Esophagus mucosa (tissue), 1 donor: ENCODE data around the gene NBEAL2. TPM values are rescaled to one million over a fixed set of nuclear protein-coding genes. Genes with fewer than 3 reads are reported as not detected.

Experiments
- ATAC-seq: fragments of 200-7000 bp; cut with Tn5 transposase; one replicate; pipeline ENCODE4 v1.9.1; 2020
- total RNA-seq: library from RNA; stranded (reverse); gene quantifications from one replicate; pipeline ENCODE4 v1.2.4, GENCODE V29; 2023
- donor health status: DM: yes; HTN: yes; CAD: no.

The NBEAL2 gene
- total RNA-seq, 1 donor from 2014 or later, result 117 TPM

DNA sequence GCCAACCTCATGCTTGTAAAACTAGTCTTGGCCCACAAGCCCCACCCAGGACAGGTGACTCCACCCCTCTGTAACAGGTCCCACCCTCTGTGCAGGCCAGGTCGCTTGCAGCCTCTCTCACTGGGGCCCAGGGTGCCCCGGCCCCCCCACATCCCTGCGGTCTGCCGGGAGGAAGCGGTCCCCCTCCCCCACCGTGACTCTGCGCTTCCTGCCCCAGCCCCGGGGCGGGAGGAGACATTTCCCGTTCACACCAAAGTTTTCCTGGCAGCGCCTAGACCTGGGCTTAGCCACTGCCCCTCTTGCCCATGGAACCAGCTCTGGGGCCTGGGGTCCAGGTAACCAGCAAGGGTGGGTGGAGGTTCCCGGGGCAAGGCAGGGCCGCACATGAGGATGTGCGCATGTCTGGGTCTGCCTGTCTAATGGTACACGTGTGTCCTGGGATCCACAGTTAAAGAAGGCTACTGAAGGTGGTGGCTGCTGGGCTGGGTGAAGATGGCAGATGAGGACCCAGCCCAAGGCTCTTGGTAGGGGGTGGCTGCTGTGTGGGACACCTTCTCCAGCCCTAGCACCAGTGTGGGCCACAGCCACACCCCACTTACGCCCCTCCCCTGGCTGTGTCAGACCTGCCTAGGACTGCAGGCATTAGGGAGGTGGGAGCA, 8.4 kb downstream of the NBEAL2 start:
- peak; percentile 72 for ATAC-seq

DNA sequence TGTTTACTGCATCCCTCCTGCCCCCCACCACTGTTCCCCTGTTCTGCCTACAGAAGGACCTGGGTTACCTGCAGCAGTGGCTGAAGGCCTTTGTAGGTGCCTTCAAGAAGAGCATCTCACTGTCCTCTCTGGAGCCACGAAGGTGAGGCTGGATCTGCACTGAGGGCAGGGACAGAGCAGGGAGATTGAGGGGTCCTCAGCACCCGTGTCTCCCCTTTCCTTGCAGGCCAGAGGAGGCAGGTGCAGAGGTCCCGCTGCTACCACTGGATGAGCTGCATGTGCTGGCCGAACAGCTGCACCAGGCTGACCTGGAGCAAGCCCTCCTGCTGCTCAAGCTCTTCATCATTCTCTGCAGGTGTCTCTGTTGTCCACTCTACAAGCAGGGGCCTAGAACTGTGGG, 9.2 kb downstream of the NBEAL2 start:
- ATAC-seq, result no peak

DNA sequence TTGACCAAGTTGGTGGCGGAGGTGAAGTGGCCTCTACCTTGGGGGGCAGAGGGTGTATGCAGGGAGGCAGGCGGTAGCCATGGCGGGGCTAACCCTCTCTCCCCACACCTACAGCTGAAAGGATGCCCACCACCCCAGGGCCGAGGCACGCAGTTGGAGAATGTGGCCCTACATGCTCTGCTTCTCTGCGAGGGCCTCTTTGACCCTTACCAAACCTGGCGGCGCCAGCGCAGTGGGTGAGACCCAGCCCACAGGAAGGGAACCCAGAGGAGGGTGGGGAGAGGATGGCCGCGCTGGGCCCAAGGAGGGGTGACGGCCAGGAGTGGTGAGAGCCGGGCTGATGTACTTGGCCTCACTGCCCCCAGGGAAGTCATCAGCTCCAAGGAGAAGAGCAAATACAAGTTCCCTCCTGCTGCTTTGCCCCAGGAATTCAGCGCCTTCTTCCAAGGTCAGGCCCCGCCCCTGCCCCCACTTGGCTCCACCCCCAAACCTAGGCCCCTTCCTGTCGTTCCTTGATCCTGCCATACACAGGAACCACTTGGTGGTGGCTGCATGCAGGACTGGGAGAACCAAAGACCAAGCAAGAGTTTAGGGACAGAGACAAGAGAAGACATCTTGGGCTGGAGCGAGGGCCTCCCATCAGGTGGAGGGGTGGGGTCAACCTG, 9.8 kb downstream of the NBEAL2 start:
- no peak for ATAC-seq

DNA sequence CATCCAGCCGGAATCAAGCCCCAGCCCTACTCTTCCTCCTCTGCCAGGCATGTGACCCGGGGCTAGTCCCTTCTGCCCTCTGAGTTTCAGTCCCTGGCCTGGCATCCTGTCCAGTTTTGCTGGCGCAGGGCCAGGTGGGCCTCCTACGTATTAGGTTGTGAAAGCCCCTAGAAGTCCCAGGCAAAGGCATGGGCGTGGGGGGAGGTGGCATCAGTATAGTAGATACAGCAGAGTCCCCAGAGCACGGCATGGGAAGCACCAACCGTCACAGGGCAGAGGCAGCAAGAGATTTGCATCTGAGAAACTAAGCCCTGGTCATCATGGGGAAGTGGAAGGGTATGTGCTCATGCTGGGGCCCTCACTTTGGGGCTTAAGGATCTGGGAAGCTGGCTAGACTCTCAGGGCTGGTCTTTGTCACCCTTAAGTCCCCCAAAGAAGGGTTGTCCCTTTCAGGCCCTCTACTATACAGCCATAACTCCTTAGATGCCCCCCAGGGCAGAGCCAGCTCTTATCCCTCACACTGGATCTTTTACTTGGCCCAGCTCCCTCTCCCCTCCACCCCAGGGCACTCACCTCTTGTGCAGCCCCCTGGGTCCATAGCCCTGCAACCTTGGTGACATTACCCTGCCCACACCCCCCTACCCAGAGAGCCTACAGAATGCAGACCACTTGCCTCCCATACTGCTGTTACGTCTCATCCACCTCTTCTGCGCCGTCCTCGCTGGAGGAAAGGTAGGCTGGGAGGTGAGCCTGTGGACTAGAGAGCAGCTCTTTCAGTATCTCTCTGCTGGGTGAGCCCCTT, 11.3 kb downstream of the NBEAL2 start:
- ATAC-seq, result no peak

DNA sequence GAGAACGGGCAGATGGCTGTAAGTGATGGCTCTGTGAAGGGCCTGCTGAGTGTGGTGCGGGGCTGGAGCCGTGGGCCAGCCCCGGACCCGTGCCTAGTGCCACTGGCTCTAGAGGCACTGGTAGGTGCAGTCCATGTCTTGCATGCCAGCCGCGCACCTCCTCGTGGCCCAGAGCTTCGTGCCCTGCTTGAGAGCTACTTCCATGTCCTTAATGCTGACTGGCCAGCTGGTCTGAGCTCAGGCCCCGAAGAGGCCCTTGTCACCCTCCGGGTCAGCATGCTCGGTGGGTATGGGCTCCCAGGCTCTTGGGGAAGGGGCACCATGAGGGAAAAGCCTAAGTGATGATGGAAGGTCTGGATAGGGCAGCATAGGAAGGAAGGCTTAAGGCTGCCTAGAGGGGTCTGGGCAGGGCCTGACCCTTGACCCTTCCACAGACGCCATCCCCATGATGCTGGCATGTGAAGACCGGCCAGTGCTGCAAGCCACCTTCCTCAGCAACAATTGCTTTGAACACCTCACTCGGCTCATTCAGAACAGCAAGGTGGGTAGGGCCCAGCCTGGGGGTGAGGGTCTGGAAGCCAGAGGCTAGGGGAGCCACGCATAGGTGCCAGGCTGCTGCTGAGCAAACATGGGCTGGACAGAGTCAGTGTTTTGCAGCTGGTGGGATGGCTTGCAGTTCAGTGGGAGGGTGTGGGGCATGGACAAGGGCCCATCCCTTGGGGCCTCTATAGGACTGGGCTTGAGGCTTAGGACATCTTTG, 12.1 kb downstream of the NBEAL2 start:
- ATAC-seq, result no peak

DNA sequence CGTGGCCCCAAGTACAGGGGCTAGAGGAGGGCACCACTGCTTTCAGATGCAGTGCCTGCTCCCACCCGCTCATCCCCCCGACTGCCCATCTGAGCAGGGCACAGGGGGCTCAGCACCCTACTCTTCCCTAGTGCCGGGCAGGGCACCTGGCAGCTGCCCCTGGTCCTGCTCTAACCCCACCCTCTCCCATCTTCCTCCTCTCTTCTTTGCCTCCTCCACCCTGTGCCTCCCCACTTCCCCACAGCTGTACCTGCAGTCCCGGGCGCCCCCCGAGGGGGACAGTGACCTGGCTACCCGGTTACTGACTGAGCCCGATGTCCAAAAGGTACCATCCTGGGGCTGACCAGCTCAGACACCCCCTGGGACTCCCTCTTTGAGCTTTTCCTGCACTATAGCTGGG, 12.8 kb downstream of the NBEAL2 start:
- ATAC-seq, result no peak

DNA sequence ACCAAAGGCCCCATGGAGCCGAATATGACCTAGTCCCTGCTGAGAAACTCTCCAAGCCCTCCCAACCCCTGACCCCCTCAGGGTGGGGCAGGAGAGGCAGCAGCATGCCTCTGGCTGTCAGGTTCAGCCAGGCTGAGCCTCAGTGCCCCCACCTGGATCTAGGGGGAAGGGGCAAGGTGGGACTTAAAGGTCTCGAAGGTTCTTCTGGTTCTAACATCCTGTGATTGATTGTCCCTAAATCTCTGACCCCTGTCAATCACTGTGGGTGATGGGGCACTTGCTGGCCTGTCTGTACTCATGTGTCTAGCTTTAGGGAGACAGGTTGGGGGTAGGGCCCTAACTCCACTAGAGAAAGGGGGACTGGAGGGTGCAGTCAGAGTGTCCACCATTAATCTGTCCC, 13.8 kb downstream of the NBEAL2 start:
- ATAC-seq, result no peak

DNA sequence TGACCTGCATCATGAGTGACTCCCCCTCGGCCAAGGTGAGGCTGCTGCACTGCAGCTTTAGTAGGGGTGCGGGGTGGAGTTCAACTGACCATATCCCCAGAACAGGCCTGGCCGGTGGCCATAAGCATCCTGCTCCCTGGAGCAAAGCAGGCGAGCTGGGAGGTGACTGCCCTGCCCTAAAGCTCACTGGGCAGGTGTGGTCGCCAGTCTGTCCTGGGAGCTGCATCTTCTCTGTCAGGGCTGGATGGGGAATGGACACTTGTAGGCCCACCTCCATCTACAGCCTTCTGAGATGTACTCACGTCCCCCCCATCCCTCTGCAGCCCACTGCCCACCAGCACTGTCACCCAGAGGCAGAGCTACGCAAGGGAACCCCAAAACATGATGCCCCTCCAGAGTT, 14.5 kb downstream of the NBEAL2 start:
- ATAC-seq, result no peak

DNA sequence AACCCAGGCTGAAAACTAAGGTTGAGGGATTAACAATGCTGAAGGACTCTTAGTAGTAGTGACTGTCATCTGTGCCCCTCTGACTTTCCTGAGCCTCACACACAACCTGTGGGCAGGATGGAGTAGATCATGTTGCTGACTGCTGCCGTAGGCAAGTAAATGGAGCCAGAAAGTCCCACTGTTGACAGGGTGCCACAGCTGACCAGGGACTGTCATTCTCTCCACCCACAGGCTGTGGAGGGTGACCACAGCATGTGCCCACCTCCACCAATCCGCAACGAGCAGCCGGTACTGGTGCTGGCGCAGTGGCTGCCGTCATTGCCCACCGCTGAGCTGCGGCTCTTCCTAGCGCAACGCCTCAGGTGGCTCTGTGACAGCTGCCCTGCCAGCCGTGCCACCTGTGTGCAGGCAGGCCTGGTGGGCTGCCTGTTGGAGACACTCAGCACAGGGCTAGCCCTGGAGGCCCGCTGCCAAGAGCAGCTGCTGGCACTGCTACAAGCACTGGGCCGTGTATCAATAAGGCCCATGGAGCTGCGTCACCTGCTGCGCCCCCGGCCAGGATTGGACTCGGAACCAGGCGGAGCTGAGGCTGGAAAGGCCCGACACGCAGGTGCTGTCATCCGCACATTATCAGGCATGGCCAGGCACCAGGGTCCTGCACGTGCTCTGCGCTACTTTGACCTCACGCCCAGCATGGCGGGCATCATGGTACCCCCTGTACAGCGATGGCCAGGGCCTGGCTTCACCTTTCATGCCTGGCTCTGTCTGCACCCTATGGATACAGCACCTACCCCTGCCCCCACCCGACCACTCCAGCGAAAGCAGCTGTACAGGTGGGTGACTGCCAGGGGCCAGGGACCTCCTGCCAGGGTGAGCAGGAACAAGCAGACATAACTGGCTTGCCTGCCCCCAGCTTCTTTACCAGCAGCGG, 15.6 kb downstream of the NBEAL2 start:
- ATAC-seq, result no peak

DNA sequence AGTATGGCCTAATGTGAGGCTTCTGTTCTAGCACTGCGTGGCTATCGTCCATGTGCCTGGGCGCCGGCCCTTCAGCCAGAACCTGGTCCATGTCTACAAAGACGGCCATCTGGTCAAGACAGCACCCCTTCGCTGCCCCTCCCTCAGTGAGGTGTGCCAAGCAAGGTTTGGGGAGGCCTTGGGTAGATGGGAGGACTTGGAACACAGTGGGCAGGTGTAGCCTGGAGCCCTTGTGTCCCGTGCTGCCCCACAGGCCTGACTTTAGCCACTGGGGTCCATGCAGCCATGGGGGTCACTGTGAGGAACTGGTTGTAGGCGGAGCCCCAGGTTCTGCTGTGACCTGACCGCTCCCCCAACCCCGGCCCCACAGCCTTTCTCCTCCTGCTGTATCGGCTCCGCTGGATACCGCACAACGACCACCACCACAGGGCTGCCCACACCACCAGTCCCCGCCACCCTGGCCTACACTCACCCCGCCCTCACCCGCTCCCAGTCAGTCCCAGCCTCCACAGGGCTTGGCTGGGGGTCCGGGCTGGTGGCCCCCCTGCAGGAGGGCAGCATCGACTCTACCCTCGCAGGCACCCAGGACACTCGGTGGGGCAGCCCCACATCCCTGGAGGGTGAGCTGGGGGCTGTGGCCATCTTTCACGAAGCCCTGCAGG, 16.6 kb downstream of the NBEAL2 start:
- no peak for ATAC-seq

DNA sequence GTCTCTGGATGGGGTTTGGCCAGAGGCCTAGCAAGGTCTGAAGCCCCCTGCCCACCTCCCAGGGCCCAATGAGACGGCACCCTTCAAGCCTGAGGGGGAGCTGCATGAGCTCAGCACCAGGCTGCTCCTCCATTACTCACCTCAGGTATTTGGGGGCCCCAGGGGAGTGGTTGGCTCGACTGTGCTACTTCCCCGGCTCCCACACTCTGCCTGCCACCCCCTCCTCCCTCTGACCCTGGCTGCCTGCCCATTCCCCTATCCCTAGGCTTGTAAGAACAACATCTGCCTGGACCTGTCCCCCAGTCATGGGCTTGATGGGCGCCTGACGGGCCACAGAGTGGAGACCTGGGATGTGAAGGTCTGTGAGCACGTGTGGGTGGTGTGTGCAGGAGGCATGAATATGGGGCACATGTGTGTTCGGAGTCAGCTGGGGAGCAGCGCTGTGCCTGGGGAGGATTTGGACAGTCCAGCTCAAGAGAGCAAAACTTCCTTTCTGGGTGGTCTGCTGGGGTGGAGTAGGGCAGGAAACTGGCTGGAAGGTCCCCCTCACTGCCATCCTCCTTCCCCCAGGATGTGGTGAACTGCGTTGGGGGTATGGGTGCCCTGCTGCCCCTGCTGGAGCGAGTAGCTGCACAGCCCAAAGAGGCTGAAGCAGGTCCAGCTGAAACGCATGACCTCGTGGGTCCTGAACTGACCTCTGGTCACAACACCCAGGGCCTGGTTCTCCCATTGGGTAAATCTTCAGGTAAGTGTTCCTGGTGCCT, 17.4 kb downstream of the NBEAL2 start:
- no peak for ATAC-seq

DNA sequence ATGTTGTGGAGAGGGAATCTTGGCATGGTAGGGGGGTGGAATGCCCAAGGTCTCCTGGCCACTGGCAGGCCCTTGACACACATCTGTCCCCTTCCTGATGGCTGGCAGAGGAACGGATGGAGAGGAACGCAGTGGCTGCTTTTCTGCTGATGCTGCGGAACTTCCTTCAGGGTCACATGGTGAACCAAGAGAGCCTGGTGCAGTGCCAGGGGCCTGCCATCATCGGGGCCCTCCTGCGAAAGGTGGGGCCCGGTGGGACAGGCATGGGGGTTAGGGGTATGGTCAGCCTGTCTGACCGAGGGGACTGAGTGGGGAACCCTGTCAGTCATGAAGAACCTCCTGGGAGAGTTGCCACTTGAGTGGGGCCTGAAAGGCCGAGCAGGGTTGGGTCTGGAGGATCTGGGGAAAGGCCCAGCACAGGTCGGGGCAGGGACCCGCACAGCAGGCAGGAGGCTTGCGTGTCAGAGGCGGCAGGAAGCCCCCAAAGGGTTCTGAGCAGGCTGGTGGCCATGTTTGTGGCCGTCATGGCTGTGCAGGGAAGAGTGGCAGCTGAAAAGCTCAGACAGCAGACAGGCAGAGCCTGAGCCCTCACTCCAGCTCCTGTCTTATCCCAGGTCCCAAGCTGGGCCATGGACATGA, 18.1 kb downstream of the NBEAL2 start:
- no peak for ATAC-seq

DNA sequence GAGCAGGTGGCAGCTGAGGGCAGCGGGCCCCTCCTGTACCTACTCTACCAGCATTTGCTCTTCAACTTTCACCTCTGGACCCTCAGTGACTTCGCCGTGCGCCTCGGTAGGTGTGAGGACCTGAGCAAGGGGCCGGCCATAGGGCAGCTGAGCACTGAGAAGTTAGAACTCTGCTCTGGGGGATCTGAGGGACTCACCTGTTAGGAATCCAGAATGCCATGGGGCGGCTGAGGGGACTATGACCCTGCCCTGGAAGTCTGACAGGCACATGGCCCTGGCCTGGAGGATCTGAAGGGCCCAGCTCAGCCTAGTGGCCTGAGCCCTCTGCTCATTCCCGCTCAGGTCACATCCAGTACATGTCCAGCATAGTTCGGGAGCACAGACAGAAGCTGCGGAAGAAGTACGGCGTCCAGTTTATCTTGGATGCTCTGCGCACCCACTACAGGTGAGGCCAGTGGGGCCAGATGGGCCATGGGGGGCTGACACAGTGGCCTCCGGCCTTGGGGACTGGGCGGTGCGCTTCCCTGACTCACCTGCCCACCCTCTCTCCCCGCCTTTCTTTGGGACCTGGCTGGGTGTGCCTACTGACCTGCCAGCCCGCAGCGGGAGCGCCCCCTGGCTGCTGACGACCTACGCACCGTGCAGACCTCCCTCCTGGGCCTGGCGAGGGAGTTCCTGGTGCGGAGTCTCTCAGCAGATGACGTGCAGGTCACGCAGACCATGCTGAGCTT, 18.8 kb downstream of the NBEAL2 start:
- peak; percentile 62 for ATAC-seq

DNA sequence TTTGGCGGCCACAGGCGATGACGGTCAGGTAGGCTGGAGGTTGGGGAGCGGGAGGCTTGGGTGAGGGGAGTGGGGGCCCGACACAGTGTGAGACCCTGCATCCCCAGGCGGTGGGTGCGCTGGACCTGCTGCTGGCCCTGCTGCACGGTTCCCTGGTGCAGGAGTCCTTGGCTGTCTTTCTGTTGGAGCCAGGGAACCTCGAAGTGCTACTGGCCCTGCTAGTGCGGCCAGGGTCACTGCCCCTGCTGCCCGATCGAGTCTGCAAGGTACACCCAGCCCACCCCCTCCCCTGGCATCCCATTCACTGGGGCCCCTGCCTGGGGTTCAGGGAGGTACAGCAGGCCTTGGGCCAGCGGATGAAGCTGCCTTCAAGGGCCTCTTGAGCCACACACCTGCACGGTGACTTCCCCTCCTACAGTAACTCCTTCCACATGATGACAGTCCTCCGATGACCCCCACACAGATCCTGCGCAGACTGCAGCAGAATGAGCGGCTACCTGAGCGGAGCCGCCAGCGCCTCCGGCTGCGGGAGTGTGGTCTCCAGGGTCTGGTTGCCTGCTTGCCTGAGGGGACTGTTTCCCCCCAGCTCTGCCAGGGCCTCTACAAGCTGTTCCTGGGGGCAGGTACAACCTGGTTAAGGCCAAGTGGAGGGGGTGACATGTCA, 19.5 kb downstream of the NBEAL2 start:
- ATAC-seq, result no peak

DNA sequence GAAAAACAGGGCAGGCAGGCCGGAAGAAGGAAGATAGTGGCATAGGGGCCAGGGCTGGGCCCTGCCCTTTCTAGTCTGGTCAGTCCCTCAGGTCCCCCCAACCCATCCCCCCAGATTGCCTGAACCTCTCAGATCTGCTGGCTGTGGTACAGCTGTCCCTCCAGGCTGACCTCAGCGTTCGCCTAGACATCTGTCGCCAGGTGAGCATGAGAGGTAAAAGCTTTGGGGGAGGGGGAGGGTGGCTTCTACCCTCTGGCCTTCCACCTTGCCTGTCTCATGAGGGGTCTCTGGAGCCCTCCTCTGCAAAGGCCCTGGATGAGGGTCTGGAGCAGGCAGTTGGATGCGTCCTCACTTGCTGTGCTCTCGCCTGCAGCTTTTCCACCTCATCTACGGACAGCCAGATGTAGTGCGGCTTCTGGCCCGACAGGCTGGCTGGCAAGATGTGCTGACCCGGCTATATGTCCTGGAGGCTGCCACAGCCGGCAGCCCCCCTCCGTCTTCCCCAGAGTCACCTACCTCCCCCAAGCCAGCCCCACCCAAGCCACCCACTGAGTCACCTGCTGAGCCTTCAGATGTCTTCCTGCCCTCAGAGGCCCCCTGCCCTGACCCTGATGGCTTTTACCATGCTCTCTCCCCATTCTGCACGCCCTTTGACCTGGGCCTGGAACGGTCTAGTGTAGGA, 20.2 kb downstream of the NBEAL2 start:
- ATAC-seq, result no peak

DNA sequence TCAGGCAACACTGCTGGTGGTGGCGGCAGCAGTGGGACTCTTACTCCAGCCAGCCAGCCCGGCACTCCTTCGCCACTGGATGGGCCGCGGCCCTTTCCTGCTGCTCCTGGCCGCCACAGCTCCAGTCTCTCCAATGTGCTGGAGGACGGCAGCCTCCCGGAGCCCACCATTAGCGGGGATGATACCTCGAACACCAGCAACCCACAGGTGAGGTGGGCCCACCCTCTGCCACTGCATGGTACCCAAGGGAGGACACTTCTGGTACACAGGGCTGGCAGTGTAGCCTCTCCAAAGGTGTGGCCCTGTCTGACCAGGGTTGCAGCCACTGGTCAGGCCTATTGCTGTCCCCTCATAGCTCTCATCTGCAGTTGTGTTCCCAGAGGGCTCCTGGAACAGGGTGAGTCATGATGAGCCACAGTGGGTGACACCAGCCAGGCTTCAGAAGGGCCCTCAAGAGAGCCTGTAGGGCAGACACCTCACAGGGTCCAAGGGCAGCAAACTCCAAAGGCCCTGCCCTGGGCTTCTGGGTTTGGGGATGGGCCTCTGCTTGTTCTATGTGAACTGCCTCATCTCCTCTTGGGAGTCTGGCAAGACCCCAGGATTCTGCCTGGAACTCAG, 20.8 kb downstream of the NBEAL2 start:
- ATAC-seq, result no peak

DNA sequence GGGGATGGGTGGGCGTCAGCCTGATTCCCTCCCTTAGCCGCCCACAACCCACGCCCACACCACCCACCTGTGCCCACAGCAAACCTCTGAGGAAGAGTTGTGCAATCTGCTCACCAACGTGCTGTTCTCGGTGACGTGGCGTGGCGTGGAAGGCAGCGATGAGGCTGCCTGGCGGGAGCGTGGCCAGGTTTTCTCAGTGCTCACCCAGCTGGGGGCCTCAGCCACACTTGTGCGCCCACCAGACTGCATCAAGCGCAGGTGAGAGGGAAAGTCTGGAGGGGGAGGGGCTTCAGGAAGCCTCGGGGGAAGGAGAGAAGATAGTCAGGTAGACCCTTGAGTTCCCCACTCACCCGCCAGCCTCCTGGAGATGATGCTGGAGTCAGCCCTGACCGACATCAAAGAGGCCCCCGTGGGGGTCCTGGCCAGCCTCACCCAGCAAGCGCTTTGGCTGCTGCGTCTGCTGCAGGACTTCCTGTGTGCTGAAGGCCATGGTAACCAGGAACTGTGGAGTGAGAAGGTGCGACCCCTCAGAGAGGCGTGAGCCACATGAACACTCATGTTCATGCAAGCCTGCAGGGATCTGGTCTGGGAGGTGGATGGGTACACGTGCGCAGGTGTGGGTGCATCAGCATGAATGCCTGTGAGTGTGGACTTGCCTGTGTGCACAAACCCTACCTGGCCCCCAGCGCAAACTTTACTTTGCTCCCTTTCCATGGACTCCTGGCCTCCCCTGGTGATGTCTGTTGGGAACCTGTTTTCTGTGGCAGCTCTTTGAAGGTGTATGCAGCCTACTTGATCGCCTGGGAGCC, 21.7 kb downstream of the NBEAL2 start:
- ATAC-seq, result no peak
